HepG2 (cell line): ENCODE measurements around the gene DLX4.

Source experiments
- EED ChIP-seq: sonication (generic); formaldehyde crosslinking; IDR thresholded peaks from 2 replicates; pipeline ENCODE4 v1.5.0; 2020; ENCODE audit warnings: mild to moderate bottlenecking, missing genetic modification reagents
- EZH2 ChIP-seq: conservative IDR thresholded peaks from 2 replicates; pipeline ENCODE4 v1.6.1; 2012; ENCODE audit warnings: mild to moderate bottlenecking, low read depth, low read length, moderate library complexity
- MTA3 ChIP-seq: sonication (generic); formaldehyde crosslinking; IDR thresholded peaks from 2 replicates; pipeline ENCODE4 v1.4.0; 2020; ENCODE audit warnings: missing genetic modification reagents
- MXI1 ChIP-seq: IDR thresholded peaks from 3 replicates; pipeline ENCODE4 v1.6.1; 2012; ENCODE audit warnings: low read depth, low read length, inconsistent platforms, borderline replicate concordance
- SNRNP70 ChIP-seq: fragments of 200-400 bp; formaldehyde crosslinking; IDR thresholded peaks from 2 replicates; pipeline ENCODE4 v1.6.1; 2017; ENCODE audit warnings: mild to moderate bottlenecking, low read depth, low read length, moderate library complexity
- TAF1 ChIP-seq: sonication (generic); formaldehyde crosslinking; IDR thresholded peaks from 2 replicates; pipeline ENCODE4 v1.4.0; 2020; ENCODE audit warnings: missing genetic modification reagents
- TF ChIP-seq, protein P1 (sequence below): sonication (generic); formaldehyde crosslinking; IDR thresholded peaks from 2 replicates; pipeline ENCODE4 v1.4.0; 2020; ENCODE audit warnings: missing genetic modification reagents
- TF ChIP-seq, protein P2 (sequence below), 2 experiments: sonication (generic) in 1 of 2; formaldehyde crosslinking in 1 of 2; IDR thresholded peaks; 2 replicates each; pipeline versions ENCODE4 v1.4.0 to v1.6.1; 2018 to 2020; ENCODE audit warnings: missing genetic modification reagents in 2 of 2, borderline replicate concordance in 1 of 2, low read depth in 1 of 2, mild to moderate bottlenecking in 1 of 2, missing biosample characterization in 1 of 2
- TF ChIP-seq, protein P3 (sequence below): sonication (generic); formaldehyde crosslinking; IDR thresholded peaks from 2 replicates; pipeline ENCODE4 v1.5.0; 2020; ENCODE audit warnings: mild to moderate bottlenecking, missing genetic modification reagents, moderate library complexity

DNA sequence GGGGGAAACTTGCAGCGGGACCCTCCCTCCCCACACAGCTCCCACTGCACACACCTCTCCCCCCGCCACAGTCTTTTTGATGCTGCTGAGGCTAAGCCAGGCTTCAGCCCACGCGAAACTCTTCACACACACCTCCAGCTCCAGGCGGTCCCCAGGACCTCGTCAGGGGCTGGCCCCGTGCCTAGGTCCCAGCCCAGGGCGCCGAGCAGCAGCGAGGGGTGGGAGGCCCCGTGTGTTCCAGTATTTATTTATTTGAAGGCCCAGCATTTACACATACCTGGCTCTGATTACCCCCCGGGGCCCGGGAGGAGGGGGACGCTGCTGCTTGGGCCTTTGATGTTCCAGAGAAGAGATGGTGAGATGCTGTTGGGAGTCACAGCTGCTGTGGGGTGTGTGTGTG lies 44.9 kb upstream of the DLX4 start:
- TF ChIP-seq, protein P1, sequence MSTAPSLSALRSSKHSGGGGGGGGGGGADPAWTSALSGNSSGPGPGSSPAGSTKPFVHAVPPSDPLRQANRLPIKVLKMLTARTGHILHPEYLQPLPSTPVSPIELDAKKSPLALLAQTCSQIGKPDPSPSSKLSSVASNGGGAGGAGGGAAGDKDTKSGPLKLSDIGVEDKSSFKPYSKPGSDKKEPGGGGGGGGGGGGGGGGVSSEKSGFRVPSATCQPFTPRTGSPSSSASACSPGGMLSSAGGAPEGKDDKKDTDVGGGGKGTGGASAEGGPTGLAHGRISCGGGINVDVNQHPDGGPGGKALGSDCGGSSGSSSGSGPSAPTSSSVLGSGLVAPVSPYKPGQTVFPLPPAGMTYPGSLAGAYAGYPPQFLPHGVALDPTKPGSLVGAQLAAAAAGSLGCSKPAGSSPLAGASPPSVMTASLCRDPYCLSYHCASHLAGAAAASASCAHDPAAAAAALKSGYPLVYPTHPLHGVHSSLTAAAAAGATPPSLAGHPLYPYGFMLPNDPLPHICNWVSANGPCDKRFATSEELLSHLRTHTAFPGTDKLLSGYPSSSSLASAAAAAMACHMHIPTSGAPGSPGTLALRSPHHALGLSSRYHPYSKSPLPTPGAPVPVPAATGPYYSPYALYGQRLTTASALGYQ (CRISPR knock-in tag): no peak
- TF ChIP-seq MXI1 (no peak), MTA3 (CRISPR knock-in tag) (no peak), EZH2 (no peak), TAF1 (no peak), EED (no peak), SNRNP70 (no peak)
- TF ChIP-seq, protein P2, sequence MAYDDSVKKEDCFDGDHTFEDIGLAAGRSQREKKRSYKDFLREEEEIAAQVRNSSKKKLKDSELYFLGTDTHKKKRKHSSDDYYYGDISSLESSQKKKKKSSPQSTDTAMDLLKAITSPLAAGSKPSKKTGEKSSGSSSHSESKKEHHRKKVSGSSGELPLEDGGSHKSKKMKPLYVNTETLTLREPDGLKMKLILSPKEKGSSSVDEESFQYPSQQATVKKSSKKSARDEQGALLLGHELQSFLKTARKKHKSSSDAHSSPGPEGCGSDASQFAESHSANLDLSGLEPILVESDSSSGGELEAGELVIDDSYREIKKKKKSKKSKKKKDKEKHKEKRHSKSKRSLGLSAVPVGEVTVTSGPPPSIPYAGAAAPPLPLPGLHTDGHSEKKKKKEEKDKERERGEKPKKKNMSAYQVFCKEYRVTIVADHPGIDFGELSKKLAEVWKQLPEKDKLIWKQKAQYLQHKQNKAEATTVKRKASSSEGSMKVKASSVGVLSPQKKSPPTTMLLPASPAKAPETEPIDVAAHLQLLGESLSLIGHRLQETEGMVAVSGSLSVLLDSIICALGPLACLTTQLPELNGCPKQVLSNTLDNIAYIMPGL (CRISPR knock-in tag; IDR thresholded peaks at IDR 0.05; ENCODE audit: borderline replicate concordance in 1 of 2, low read depth in 1 of 2): no peak
- TF ChIP-seq, protein P3, sequence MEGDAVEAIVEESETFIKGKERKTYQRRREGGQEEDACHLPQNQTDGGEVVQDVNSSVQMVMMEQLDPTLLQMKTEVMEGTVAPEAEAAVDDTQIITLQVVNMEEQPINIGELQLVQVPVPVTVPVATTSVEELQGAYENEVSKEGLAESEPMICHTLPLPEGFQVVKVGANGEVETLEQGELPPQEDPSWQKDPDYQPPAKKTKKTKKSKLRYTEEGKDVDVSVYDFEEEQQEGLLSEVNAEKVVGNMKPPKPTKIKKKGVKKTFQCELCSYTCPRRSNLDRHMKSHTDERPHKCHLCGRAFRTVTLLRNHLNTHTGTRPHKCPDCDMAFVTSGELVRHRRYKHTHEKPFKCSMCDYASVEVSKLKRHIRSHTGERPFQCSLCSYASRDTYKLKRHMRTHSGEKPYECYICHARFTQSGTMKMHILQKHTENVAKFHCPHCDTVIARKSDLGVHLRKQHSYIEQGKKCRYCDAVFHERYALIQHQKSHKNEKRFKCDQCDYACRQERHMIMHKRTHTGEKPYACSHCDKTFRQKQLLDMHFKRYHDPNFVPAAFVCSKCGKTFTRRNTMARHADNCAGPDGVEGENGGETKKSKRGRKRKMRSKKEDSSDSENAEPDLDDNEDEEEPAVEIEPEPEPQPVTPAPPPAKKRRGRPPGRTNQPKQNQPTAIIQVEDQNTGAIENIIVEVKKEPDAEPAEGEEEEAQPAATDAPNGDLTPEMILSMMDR (CRISPR knock-in tag): no peak
